NK-92 treated with Interleukin-12 subunit alpha and Interleukin-12 subunit beta, amount 100 ng/mL, for 24 hours (cell line): ENCODE data around the gene LSM10.

ENCODE experiments used
- DNase-seq: peaks from one replicate; lab custom pipeline; 2025; lab: John Stamatoyannopoulos, UW

Gene LSM10

DNA sequence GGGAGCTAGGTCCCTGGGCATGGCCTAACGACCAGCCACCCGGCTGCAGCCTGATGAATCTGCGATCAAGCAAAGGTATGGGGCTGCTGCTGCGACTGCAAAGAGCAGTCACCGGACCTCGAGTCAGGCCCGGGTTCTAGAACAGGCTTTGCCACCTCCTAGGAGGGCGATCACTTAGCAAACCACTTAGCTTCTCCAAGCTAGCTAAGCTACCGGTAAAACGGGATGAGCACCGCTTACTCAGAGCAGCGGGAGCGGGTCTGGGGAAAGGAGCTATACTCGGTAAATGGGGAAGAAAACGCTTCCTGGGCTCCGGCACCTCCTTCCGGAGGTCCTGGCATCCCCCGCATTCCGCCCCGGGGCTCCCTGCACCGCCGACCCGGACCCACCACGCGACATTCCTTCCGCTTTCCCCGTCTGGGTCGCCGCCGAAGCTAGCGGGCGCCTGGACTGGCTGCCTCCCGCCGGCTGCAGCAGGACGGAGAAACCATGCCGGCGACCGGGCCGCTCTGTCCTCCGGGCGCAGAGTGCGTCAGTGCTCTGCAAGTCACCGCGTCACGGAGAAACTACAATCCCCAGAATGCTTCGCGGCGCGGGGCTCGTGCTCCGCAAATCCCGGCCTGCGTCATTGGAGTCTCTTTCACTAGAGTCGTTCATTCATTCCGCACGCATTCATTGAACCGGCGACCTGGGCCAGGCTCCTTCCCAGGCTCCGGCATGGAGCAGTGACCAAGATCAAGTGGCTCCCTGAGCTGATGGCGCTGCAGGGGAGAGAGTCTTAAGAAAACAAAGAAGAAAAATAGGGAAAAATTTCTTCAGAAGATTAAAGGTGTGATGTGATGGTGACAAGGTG lies at the start of gene LSM10:
Gene LSM10, minus strand, starts transcription at position 531 of the 853 bp plus-strand sequence. CDS start 3,779 bp downstream, outside the sequence.
- peak; percentile 81 for DNase-seq

DNA sequence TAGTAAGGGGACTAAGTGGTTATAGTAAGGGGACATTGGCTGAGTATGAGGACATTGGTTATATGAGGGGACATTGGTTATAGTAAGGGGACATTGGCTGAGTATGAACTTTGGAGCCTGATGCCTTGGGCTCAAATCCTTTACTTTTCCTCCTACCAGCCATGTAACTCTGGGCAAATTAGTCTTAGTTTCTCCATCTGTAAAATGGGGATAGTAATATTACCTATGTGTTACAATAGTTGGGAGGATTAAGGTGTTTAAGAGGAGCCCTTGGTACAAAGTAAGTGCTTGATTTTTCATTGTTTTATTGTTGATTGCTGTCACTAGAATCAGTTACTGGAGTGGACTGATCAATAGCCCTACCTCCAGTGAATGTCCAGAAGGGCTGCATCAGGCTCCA lies 49.7 kb upstream of the LSM10 start:
- no peak for DNase-seq

DNA sequence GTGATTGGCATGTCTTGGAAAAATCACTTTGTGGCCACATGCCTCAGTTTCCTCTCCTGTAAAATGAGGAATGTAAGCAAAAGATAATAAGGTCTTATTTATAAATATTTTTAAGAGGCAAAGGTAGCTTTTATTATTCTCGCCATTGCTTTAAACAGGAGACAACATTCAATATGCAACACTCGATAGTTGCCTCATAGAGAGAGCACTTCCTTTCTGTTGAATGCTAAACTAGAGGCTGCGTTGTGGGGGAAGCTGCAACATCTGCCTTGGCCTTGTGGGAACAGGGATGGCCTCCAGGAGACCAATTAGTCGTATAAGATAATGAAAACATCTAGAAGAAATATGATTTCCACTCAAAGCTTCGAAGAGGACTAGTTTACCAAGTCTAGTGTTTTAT lies 49.0 kb upstream of the LSM10 start:
- no peak for DNase-seq

DNA sequence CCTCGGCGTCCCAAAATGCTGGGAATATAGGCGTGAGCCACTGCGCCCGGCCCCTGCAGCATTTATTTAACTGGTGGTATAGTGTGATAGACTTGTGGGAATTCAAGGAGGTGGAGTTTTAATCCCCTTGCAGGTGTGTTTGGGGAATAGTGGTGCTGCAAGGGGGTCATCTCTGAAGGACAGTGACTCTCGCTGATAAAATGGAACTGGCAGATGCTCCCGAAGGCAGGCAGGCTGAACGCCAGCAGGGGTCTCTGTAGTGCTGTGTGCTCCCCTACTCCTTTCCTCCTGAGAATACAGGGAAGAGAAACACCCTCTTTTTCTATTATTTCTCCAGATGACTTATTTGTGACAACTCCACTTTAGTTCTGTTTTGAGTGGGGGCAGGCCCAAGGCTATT lies 48.6 kb upstream of the LSM10 start:
- DNase-seq = no peak

DNA sequence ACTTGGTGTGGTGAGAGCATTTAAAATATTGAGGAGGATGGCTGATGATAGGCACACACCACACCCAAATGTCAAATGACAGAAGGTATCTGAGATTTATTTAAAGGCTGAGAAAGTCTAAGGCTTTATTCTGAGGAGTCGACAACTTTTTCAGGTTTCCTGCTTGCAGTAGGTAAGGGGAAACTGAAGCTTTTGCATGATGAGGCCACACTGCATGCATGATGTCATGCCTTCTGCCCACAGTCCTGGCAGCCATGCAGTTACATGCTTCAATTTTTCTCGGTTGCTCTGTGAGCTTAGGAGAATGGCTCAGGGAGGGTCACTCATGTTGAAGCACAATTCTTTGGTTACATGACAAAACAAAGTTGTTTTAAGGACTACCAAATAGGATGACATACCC lies 45.6 kb upstream of the LSM10 start:
- no peak for DNase-seq

DNA sequence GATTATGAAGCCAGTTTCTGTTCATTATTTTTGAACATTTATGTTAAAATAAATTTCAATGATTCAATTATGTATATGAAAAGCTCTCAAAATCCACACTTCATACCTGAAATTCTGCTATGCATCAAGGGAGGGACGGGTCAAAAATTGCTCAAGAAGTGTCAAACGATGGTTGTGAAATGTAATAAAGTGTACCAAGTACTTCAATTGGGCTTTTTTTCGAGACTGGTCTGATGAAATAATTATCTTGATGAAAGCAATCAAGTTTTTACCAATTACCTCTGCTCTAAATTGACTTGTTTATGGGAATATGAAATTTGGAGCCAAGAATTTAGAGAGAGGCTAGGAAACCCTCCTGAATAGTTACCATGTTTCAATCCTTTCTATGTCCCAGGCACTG lies 44.6 kb upstream of the LSM10 start:
- no peak for DNase-seq

DNA sequence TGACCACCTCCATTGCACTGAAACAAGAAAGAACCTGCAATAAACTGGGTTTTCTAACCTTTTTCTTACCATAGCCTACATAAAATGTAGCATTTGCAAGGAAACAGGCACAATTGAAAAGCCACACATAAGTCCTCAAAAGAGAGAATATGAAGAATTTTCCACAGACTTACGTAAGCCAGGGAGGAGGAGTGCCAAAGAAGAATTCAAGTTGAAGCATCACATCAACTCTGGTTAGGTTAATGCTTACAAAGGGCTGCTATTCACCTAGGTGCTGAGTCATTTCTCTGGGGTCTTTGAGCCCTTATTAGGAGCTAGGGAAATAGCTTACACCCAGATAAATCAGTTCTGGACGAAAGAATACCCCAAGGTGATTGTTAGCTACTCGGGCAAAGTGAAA lies 42.9 kb upstream of the LSM10 start:
- no peak for DNase-seq

DNA sequence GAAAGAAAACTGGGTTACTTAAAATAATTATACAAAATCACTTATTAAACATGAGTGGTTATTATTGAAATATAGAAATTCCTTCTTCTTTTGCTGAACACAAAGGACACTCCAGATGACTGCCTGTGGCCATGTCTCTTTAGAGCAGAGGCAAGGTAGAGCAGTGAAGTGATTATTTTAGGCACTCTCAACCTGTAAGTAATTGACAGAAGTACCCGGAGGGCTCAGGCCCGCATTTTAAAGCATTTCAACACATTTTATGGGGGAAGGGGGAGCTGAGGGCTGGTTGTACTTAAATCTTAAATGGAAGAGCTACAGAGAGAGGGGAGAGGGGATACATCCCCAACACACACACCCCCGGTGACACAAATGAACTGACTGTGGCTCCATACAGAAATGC lies 42.3 kb upstream of the LSM10 start:
- DNase-seq = no peak

DNA sequence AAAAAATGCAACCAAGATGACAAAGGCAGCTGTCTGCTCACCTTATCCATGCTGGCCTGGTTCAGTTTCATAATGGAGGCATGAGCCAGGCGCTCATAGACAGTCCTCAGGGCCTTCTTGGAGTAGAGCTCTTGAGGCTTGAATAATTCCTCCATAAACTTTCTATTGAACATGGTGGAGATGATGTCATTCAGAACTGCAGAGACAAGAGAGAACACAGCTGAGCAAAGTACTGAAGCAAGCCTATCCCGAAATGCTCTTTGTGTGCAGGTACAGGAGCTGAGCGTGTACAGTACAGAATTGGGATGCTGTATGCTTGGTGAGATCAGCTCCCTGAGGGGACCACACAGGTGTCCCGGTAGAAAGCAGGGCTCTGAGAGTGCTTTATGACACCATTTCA lies 41.0 kb upstream of the LSM10 start:
- no peak for DNase-seq

DNA sequence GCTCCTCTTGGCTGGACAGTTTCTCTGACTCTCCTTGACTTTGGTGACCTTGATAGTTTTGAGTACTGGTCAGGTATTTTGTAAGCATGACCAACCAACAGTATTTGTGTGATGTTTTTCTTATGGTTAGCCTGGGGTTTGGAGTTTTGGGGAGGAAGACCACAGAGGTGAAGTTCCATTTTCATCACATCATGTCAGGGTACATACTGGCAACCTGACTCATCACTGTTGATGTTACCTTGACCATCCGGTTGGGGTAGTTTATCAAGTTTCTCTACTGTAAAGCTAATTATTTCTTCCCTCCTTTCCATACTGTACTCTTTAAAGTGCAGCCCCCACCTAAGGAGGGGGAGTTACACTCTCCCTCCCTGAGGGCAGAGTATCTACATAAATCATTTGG lies 39.1 kb upstream of the LSM10 start:
- DNase-seq = no peak

DNA sequence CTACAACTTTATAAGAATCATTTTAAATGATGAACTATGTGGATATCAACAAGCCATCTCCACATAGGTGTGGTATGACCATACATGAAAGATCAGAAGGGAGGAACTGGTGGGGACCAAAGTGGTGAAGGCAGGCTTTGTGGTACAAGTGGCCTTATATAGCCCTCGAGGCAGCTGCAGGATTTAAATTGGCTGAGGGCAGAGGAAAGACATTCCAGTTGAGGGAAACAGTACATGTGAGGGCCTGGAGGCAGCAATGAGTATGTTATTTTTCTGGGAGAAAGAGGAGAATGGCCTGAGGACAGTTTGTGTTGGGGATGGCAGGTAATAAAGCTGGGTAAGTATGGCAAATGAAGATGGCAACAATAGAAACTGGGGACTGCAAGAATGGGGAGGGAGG lies 35.4 kb upstream of the LSM10 start:
- no peak for DNase-seq

DNA sequence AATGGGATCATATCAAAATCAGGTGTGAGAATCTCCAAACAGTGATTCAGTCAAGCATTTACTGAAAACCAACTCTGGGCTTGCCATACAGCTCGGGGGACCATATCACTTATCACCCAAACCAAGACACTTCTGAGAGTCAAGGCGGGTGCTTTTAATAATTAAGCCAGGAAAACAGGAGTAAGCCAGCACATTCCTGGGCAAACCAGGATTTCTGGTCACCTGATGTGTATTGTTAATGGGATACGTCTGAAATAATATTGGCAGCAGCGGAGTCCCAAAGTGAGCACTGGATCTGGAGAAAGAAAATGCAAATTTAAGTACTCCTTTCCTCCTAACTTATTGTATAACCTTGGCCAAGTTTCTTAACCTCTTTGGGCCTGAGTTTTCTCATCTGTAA lies 34.9 kb upstream of the LSM10 start:
- no peak for DNase-seq

DNA sequence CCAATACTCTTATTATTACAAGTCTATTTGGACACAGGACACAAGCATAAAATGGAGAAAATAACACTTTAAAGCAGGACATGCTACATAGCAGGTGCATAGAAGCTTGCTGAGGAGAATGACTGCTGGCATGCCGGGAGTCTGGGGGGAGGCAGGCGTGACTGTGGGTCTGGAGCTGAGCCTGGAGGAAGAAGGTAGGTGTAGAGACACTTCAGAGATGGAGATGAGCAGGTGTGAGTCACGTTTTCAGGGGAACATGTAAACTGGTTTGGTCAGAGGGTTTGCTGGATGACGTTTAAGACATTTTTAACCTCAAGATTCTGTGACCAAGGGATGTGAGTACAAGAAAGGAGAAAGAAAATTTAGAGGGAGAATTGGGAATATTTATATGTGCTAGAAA lies 28.1 kb upstream of the LSM10 start:
- DNase-seq = no peak

DNA sequence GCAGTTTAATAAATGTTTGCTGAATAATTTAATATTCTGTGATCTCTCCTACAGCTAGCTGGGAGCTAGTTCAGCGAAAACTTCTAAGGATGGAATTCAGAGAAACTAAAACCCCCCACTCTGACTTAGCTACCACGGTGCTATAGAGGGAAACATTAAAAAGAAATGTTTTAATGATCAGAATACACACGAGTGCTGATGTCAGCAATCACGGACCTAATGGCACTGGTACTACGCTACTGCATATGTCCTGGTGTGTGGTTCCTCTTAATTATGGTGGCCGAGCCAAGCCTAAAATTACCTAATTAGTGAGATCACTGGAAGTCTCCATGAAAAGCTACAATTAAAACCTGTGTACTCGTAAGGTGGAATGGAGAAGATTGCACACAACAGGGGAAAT lies 23.9 kb upstream of the LSM10 start:
- no peak for DNase-seq

DNA sequence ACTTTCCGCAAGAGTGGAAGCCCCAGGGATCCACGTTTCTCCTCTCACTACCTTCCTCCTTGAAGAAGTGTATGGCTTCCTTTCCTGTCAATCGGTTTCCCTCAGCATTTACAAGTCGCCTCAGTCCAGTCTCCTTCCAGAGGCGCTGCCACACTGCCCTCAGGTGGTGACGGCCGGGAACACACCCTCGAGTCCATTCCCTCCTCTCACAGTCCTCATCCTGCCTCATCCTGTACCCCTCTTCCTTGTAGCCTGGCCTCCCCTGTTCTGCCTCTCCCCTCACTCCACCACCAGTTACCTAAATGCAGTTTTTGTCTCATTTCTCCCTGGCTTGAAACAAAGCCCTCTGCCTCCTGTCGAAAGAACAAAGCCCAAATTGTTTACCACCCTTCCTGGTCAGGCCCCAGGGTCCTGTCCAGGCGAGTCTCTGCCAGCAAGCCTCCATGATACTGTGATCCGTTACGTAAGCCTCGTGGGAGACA lies 23.2 kb upstream of the LSM10 start:
- DNase-seq = peak; percentile 71

DNA sequence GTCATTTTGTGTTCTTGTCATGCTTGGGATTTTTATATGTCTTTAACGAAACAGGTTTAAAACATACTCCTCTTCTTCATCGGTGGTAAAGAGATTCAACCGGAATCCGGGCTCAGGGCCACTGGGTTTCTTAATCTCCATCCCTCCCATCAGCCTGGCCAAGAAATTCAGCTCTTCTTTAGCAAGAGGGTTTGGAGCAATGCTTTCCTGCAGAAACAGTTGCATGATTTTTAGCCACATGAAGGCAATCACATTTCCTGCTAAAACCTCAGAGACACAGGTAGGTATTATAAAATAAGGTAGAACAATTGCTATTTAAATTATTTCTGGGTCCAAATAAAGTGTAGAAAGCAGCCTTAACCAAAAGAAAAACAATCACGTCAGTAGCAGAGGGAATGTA lies 22.7 kb upstream of the LSM10 start:
- DNase-seq = no peak

DNA sequence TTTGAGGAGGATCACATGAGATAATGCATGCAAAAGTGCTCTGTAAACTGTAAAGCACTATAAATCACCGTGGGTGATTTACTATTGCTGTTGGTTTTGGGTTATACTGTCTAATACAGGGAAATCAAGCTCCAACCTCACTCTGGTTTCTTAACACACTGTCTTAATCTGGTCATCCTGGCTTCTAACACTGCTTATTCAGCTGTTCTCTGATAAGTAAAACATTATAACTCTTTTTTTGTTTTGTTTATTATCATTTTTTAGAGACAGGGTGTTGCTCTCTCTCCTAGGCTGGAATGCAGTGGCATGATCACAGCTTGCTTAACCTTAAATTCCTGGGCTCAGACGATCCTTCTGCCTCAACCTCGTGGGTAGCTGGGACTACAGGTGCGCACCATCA lies 21.9 kb upstream of the LSM10 start:
- no peak for DNase-seq

DNA sequence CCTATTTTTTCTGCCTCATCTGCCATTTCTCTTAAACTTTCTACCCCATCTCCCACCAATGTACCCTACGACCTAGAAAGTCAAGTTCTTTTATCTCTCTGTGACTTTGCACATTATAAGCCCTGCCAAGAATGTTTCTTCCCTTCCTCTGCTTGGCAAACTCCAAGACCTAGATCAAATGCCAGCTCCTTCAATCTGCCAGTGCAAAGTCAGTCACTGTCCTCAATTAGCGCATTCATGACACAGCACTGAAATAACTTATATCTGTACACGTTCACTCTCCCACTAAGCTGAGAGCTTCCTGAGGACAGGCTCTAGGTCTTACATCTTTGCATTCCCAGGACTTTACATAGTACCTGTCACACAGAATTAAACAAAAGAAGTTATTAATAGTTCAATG lies 21.4 kb upstream of the LSM10 start:
- DNase-seq = no peak

DNA sequence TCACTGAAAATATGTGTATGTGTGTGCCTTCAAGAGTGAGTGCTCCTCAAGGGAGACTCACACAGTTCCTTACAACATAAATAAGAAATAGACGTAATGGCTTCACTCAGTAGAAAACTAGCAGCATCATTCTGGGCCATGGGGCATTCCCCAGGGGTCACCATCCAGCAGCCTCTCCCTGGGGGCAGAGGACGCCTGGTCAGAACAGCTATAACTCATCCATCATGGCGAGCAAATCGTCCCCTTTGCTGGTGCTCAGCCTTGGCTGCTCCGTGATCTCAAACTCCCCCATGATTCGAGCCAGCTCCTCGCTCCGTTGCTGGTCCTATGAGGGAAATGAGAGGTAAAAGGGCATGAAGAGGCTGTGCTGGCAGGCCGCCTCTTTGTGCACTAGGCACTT lies 20.2 kb upstream of the LSM10 start:
- DNase-seq = no peak

DNA sequence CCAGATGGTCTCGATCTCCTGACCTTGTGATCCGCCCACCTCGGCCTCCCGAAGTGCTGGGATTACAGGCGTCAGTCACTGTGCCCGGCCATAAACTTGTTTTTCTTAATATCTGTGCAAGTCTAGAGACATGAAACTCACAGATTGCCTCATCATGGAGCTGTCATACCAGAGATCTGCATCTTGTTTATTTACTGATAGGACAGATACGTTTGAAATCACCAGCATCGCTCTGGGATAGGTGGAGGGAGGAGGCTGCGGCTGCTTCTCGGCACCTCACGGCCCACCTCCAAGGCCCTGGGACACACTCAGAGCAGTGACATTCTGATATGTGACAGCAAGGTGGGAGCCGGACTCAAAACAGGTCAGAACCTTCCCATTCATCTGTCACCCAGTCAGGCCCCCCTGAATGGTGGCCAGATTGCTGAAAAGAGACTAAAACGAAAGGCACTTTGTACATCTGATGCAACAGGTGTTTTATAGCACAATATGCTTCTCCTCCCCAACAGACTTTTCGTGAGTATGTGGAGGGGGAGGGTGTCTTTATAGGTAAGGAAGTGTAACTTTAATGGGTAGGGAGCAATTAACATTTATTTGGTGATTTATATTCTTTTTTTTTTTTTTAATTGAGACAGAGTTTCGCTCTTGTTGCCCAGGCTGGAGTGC lies 18.1 kb upstream of the LSM10 start:
- DNase-seq = no peak

DNA sequence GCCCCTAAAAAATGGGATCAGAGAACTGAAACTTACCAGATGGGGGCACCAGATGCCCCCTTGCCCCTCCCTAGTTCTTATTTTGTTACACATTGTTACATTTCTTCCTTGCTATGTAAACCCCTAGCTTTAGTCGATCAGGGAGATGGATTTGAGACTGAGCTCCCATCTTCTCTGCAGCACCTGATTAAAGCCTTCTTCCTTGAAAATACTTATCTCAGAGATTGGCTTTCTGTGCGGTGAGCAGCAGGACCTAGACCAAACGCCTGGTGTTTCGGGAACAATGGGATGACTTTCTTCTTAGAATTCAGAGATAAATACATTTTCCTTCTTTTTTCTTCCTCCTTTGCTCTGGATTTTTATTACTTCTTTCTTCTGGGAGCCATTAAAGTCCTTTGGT lies 16.7 kb upstream of the LSM10 start:
- no peak for DNase-seq

DNA sequence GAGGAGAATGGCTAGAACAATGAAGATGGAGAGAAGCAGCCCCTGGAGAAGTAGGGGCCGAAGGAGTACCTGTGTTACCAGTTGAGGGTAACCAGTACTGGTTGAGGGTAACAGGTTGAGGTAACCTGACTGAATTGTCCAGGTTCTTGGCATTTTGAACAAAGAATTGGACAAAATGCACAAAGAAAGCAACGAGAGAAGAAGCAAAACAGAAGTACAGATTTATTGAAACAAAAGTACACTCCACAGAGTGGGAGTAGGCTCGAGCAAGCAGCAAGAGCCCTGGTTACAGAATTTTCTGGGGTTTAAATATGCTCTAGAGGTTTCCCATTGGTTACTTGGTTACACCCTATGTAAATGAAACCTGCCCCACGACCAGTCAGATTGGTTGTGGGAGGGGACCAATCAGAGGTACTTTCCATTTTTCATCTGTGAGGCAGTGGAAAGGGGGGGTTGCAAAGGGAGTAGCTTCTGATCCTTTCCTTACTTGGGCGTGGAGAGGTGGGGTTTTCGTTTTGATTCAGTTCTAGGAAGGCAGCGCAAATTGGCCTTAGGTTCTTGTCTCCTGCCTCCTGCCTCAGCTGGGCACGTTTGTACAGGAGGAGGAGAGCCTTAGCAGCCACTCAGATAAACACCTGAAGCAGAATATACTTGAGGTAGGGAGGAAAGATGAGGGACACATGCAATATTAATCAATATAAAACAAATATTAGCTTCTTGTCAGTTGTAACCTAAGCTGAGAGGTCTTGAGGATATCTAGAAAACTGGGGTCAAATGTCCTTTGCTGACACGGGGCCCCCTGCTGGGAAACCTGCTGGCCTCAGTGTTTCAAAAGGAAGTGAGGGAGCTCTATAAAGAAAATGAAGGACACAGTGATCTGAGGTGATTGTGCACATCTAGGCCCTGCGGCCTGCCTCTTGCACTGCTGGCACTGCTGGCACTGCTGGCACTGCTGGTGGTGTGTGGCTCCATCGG lies 14.3 kb upstream of the LSM10 start:
- no peak for DNase-seq
